Measurements from ENCODE around the gene ETDC. TPM values are rescaled to one million over a fixed set of nuclear protein-coding genes. Genes with fewer than 3 reads are reported as not detected.
"Not testable (repeated sequence)": the region's sequence is repeated elsewhere in the genome, so short reads cannot be mapped to it uniquely, and the experiment has no call there.

Gene ETDC
- not detected for polyA plus RNA-seq (2012; ENCODE audit: insufficient read depth, insufficient read length, low read depth)

GRCh38 chrX:135309430-135309923, at the start of gene ETDC:
ETDC (plus strand) TSS chrX:135309480; CDS start chrX:135309480, 0 bp downstream.
- no peak for DNase-seq
- Histone ChIP-seq H3K4me3 (ENCODE audit: low read depth, low read length) (no peak within 1 kb of the TSS), H3K36me3 (no peaks in the 10 kb centered on the region), H3K4me1 (no peaks in the 10 kb centered on the region), H3K27me3 (no peaks in the 10 kb centered on the region), H3K9me3 (no peaks in the 10 kb centered on the region)
- TF ChIP-seq CTCF (IDR thresholded peaks at IDR 0.05; ENCODE audit: low read depth, low read length): no peak

GRCh38 chrX:135260976-135261375, 48.3 kb upstream of the ETDC start:
- not testable (repeated sequence) for H3K4me3 ChIP-seq (ENCODE audit: low read depth, low read length); H3K4me1 ChIP-seq; H3K27me3 ChIP-seq; H3K9me3 ChIP-seq; DNase-seq; H3K36me3 ChIP-seq

- H3K4me1 ChIP-seq; H3K9me3 ChIP-seq; H3K36me3 ChIP-seq; DNase-seq; H3K4me3 ChIP-seq (ENCODE audit: low read depth, low read length); H3K27me3 ChIP-seq: not testable (repeated sequence)
Observed at GRCh38 chrX:135263376-135263775, 45.9 kb upstream of the ETDC start.

- Histone ChIP-seq H3K27me3 (no peaks in the 10 kb centered on the region), H3K9me3 (no peaks in the 10 kb centered on the region), H3K4me1 (no peaks in the 10 kb centered on the region), H3K4me3 (ENCODE audit: low read depth, low read length) (no peak overlapping the region), H3K36me3 (no peaks in the 10 kb centered on the region)
- TF ChIP-seq CTCF (IDR thresholded peaks at IDR 0.05; ENCODE audit: low read depth, low read length): no peak
- no peak for DNase-seq
Observed at GRCh38 chrX:135264206-135264605, 45.1 kb upstream of the ETDC start.

GRCh38 chrX:135273162-135273561, 36.1 kb upstream of the ETDC start:
- TF ChIP-seq CTCF (IDR thresholded peaks at IDR 0.05; ENCODE audit: low read depth, low read length): no peak
- no peak for DNase-seq
- Histone ChIP-seq H3K9me3 (no peaks in the 10 kb centered on the region), H3K27me3 (no peaks in the 10 kb centered on the region), H3K4me1 (no peaks in the 10 kb centered on the region), H3K36me3 (no peaks in the 10 kb centered on the region), H3K4me3 (ENCODE audit: low read depth, low read length) (no peak overlapping the region)

- Histone ChIP-seq H3K4me1 (no peaks in the 10 kb centered on the region), H3K9me3 (no peaks in the 10 kb centered on the region), H3K27me3 (no peaks in the 10 kb centered on the region), H3K36me3 (no peaks in the 10 kb centered on the region), H3K4me3 (ENCODE audit: low read depth, low read length) (no peak overlapping the region)
- no peak for TF ChIP-seq CTCF (IDR thresholded peaks at IDR 0.05; ENCODE audit: low read depth, low read length)
- no peak for DNase-seq
Observed at GRCh38 chrX:135275973-135276372, 33.3 kb upstream of the ETDC start.

GRCh38 chrX:135287266-135287823, 21.9 kb upstream of the ETDC start:
- Histone ChIP-seq H3K4me3 (ENCODE audit: low read depth, low read length) (no peak overlapping the region), H3K27me3 (no peaks in the 10 kb centered on the region), H3K4me1 (no peaks in the 10 kb centered on the region), H3K9me3 (no peaks in the 10 kb centered on the region), H3K36me3 (no peaks in the 10 kb centered on the region)
- TF ChIP-seq CTCF (IDR thresholded peaks at IDR 0.05; ENCODE audit: low read depth, low read length): no peak
- DNase-seq: no peak
